VCaP (cell line): ENCODE measurements around the gene TEX55.
"Not testable (repeated sequence)": the region's sequence is repeated elsewhere in the genome, so short reads cannot be mapped to it uniquely, and the experiment has no call there.

ENCODE experiments used
- H3K27ac ChIP-seq: fragments of 450-650 bp; 2 replicates; pipeline ENCODE4 v1.5.1; 2017
- CTCF ChIP-seq: fragments of 450-650 bp; conservative IDR thresholded peaks from 2 replicates; pipeline ENCODE4 v1.5.1; 2017; ENCODE audit warnings: mild to moderate bottlenecking, moderate library complexity

TEX55 gene

GRCh38 chr3:119125342-119125741, 20.6 kb upstream of the TEX55 start:
- no peak for TF ChIP-seq CTCF
- no peak overlapping the region for H3K27ac ChIP-seq

- no peak for TF ChIP-seq CTCF
- H3K27ac ChIP-seq: no peak overlapping the region
Measured at GRCh38 chr3:119125742-119126504, 20.0 kb upstream of the TEX55 start.

GRCh38 chr3:119130291-119130690, 15.7 kb upstream of the TEX55 start:
- H3K27ac ChIP-seq: not testable (repeated sequence)

GRCh38 chr3:119132291-119132690, 13.7 kb upstream of the TEX55 start:
- not testable (repeated sequence) for H3K27ac ChIP-seq

- H3K27ac ChIP-seq: not testable (repeated sequence)
Measured at GRCh38 chr3:119139360-119139759, 6.6 kb upstream of the TEX55 start.

GRCh38 chr3:119140466-119140865, 5.5 kb upstream of the TEX55 start:
- no peak overlapping the region for H3K27ac ChIP-seq
- no peak for TF ChIP-seq CTCF

- H3K27ac ChIP-seq: no peak overlapping the region
- no peak for TF ChIP-seq CTCF
Measured at GRCh38 chr3:119145128-119145499, 851 bp upstream of the TEX55 start.

GRCh38 chr3:119146578-119147375, 812 bp downstream of the TEX55 start:
- H3K27ac ChIP-seq: no peak overlapping the region

More at GRCh38 chr3:119146578-119147375, 812 bp downstream of the TEX55 start:
- TF ChIP-seq CTCF: no peak
